Glutamatergic neuron (in vitro differentiated cells): ENCODE results near the gene LMNB1. TPM values are rescaled to one million over a fixed set of nuclear protein-coding genes. Genes with fewer than 3 reads are reported as not detected.

Experiments used
- DNase-seq: peaks from one replicate; pipeline ENCODE4 v3.0.0; 2022
- H3K27ac Mint-ChIP-seq: one replicate; pipeline ENCODE4 v1.8.0; 2020; ENCODE audit warnings: mild to moderate bottlenecking, mixed read lengths, inconsistent platforms; ENCODE audit not compliant: unreplicated experiment
- H3K27me3 Mint-ChIP-seq: one replicate; pipeline ENCODE4 v1.8.0; 2020; ENCODE audit warnings: mild to moderate bottlenecking, moderate library complexity, mixed read lengths, inconsistent platforms; ENCODE audit not compliant: unreplicated experiment
- H3K36me3 Mint-ChIP-seq: one replicate; pipeline ENCODE4 v1.8.0; 2020; ENCODE audit warnings: mild to moderate bottlenecking, mixed read lengths, inconsistent platforms; ENCODE audit not compliant: unreplicated experiment
- H3K4me1 Mint-ChIP-seq: one replicate; pipeline ENCODE4 v1.8.0; 2020; ENCODE audit warnings: mild to moderate bottlenecking, low read depth, mixed read lengths, inconsistent platforms; ENCODE audit not compliant: unreplicated experiment
- H3K4me3 Mint-ChIP-seq: one replicate; pipeline ENCODE4 v1.8.0; 2020; ENCODE audit warnings: mild to moderate bottlenecking, mixed read lengths, inconsistent platforms; ENCODE audit not compliant: unreplicated experiment
- H3K9me3 Mint-ChIP-seq: one replicate; pipeline ENCODE4 v1.8.0; 2020; ENCODE audit warnings: mild to moderate bottlenecking, moderate library complexity, mixed read lengths, inconsistent platforms; ENCODE audit not compliant: unreplicated experiment
- CTCF ChIP-seq: fragments of 200-600 bp; sonication (generic); IDR thresholded peaks from one replicate; pipeline ENCODE4 v1.5.0; 2021; ENCODE audit not compliant: partially characterized antibody, unreplicated experiment
- total RNA-seq: library from RNA; stranded (reverse); fragmentation: NEBNext Ultra II Directional; extraction: Animal tissue kit (Norgen Biotek cat#: 25700); gene quantifications from one replicate; pipeline ENCODE4 v1.2.1, GENCODE V29; 2021; ENCODE audit not compliant: unreplicated experiment

The LMNB1 gene
- total RNA-seq, 1 donor from 2014 or later: 94.3 TPM

DNA sequence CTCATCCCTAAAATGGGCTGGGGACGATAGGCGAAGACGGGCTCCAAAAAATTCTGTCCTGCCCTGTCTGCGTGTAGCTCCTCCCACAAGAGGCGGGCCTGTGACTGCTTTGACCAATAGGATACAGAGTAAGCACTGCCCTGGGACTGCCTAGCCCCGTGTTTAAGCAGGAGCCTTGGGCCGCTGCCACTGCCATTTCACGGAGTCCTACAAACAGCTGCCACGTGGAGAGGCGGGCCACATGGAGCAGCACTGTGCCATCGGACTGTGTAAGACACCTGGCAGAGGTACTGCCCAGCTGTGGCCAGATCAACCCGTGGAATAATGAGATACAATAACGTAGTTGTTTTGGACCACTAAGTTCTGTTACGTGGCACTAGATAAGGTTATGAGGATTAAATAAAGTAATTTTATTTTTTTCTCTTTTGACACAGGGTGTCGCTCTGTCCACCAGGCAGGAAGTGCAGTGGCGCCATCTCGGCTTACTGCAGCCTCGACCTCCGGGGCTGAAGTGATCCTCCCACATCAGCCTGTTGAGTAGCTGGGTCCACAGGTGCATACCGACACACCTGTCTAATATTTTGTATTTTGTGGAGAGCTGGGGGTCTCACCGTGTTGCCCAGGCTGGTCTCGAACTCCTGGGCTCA lies 87.2 kb downstream of the LMNB1 start:
- Mint-ChIP-seq H3K27me3 (peaks cover 9% of the 10 kb centered on the region), H3K27ac (no peak overlapping the region), H3K4me1 (peaks cover 6% of the 10 kb centered on the region), H3K4me3 (no peak overlapping the region), H3K36me3 (no peaks in the 10 kb centered on the region), H3K9me3 (peaks cover 5% of the 10 kb centered on the region)
- no peak for DNase-seq
- no peak for TF ChIP-seq CTCF

GRCh38 chr5:126865299-126865698 lies 88.4 kb downstream of the LMNB1 start:
- Mint-ChIP-seq H3K4me3 (no peak overlapping the region), H3K27me3 (peaks cover 9% of the 10 kb centered on the region), H3K9me3 (peaks cover 6% of the 10 kb centered on the region), H3K27ac (no peak overlapping the region), H3K36me3 (no peaks in the 10 kb centered on the region), H3K4me1 (peaks cover 10% of the 10 kb centered on the region)
- no peak for DNase-seq
- no peak for TF ChIP-seq CTCF

DNA sequence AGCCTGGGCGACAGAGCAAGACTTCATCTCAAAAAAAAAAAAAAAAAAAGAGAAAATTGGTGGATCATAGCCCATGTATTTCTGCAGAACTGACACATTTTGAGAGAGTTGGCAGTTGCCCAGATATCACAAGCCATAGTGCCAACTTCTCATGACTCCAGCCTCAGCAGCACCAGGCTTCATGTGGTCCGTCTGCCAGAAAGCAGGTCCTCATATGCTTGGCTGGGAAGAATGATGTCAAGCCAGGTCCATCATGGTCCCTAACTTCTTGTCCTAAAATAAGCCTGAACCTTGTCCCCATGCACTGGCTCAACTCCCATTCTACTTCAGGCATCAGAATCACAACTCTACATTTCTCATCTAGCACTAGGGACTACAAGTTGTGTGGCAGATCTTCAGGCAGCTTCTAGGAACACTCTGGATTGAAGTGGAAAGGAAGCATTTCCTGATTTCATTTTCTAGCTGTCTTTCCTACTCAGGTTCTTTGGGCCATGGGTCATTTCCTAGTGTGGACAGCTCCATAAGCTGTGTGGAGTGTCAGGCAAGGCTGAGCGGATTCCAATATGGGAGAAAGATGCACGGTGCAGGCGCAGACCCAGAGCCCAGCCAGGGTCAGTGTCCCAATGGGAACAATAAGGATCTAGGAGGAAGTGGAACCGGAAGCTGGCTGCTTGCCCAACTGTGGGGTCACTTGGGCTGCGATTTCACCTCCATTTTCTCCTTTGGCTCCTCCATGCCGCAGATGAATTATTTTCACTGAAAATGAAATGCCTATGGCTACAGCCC lies 90.1 kb downstream of the LMNB1 start:
- H3K27me3 Mint-ChIP-seq: peaks cover 9% of the 10 kb centered on the region
- H3K36me3 Mint-ChIP-seq: no peaks in the 10 kb centered on the region
- DNase-seq: no peak
- peaks cover 10% of the 10 kb centered on the region for H3K4me1 Mint-ChIP-seq
- H3K9me3 Mint-ChIP-seq: peaks cover 6% of the 10 kb centered on the region
- no peak for TF ChIP-seq CTCF
- H3K27ac Mint-ChIP-seq: no peak overlapping the region
- no peak overlapping the region for H3K4me3 Mint-ChIP-seq

DNA sequence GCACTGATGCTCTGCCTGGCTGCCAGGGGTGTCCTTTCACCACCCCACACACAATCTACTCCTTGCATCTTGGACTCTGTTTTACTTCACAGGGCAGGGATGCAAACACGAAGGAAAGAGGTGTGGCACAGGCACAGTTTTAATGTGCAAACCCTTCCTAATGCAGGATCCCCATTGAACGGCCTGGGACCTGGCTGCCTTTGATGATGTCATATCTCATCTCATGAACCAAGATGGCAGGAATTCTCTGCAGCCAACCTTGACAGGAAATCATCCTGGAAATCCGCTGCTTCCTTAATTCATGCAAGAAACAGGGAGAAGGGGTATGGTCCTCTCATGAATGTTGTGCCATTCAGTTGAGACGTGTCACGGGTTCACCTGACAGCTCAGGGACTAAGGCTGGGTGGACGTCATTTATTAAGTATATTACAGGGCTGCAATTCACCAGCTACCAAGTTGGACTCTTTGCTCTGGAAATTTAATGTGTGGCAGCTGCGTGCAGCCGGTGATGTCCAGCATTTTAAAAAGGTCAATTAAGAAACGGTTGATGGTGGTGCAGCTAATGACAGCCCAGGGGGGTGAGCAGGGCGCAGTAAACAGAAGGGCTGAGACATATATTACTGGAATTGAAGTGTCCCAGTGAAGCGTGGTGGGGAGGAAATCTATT lies 91.5 kb downstream of the LMNB1 start:
- Mint-ChIP-seq H3K27ac (peak overlapping the region; percentile 63), H3K4me1 (peaks cover 10% of the 10 kb centered on the region), H3K9me3 (peaks cover 5% of the 10 kb centered on the region), H3K36me3 (no peaks in the 10 kb centered on the region), H3K27me3 (peaks cover 6% of the 10 kb centered on the region), H3K4me3 (peak overlapping the region; percentile 74)
- no peak for DNase-seq
- no peak for TF ChIP-seq CTCF
